GM06990 (cell line): ENCODE data around the gene SLC49A4.

Source experiments
- DNase-seq: peaks from one replicate; pipeline ENCODE4 v3.0.0-alpha.2; 2011; ENCODE audit not compliant: insufficient read length; ENCODE audit errors: extremely low read depth
- H3K27me3 ChIP-seq: replicated peaks from 2 replicates; pipeline ENCODE4 v1.6.0; 2011; ENCODE audit warnings: low read length; ENCODE audit not compliant: control insufficient read depth, insufficient read depth
- H3K36me3 ChIP-seq: 2 replicates; pipeline ENCODE4 v1.5.1; 2011; ENCODE audit warnings: low read length; ENCODE audit not compliant: control insufficient read depth, insufficient read depth
- H3K4me3 ChIP-seq: replicated peaks from 2 replicates; pipeline ENCODE4 v1.5.1; 2011; ENCODE audit warnings: low read depth, mild to moderate bottlenecking, control low read depth, low read length
- TF ChIP-seq, protein P1 (sequence below): IDR thresholded peaks from 2 replicates; pipeline ENCODE4 v1.5.1; 2011; ENCODE audit warnings: low read length, control low read depth, mild to moderate bottlenecking, inconsistent platforms; ENCODE audit not compliant: insufficient read depth, poor library complexity, severe bottlenecking

The SLC49A4 gene

DNA sequence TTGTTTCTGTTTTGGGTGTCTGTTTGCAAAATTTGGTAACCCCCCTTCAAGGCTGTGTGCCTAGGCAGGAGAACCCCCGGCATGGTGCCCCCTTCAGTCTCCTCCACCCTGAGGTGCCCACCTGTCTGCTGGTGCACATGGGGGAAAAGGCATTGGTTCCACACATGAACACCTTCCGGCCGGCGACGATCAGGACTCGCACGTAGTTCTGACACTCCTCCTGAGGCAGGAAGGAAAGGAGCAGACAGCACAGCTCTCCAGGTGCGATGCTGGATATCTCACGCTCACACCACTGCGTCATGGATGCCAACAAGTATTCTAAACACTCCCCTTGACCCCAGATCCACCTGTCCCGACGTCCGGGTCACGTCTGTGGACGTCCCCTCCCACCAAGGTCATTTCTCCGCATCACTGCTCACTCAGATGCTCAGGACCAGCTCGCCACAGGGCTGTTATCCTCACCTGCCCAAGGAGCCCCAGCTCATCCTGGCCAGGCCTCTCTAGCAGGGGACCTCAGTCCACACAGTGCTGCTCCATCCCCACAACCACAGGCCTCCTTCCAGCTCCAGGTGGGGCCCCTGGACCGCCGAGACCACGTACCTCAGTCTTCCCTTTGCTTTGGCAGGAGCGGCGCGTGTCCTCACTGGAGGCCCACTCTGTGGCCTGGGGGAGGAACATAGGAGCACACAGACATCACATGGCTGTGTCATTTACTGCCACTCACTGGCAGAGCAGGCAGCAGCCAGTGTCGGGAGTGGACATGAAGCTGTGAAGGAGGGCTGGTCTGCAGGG lies 133.7 kb downstream of the SLC49A4 start:
- Histone ChIP-seq H3K36me3 (no peaks in the 10 kb centered on the region), H3K27me3 (no peaks in the 10 kb centered on the region; the same call in none of the 2 replicates), H3K4me3 (no peak overlapping the region)
- TF ChIP-seq, protein P1, sequence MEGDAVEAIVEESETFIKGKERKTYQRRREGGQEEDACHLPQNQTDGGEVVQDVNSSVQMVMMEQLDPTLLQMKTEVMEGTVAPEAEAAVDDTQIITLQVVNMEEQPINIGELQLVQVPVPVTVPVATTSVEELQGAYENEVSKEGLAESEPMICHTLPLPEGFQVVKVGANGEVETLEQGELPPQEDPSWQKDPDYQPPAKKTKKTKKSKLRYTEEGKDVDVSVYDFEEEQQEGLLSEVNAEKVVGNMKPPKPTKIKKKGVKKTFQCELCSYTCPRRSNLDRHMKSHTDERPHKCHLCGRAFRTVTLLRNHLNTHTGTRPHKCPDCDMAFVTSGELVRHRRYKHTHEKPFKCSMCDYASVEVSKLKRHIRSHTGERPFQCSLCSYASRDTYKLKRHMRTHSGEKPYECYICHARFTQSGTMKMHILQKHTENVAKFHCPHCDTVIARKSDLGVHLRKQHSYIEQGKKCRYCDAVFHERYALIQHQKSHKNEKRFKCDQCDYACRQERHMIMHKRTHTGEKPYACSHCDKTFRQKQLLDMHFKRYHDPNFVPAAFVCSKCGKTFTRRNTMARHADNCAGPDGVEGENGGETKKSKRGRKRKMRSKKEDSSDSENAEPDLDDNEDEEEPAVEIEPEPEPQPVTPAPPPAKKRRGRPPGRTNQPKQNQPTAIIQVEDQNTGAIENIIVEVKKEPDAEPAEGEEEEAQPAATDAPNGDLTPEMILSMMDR: no peak
- DNase-seq: no peak

DNA sequence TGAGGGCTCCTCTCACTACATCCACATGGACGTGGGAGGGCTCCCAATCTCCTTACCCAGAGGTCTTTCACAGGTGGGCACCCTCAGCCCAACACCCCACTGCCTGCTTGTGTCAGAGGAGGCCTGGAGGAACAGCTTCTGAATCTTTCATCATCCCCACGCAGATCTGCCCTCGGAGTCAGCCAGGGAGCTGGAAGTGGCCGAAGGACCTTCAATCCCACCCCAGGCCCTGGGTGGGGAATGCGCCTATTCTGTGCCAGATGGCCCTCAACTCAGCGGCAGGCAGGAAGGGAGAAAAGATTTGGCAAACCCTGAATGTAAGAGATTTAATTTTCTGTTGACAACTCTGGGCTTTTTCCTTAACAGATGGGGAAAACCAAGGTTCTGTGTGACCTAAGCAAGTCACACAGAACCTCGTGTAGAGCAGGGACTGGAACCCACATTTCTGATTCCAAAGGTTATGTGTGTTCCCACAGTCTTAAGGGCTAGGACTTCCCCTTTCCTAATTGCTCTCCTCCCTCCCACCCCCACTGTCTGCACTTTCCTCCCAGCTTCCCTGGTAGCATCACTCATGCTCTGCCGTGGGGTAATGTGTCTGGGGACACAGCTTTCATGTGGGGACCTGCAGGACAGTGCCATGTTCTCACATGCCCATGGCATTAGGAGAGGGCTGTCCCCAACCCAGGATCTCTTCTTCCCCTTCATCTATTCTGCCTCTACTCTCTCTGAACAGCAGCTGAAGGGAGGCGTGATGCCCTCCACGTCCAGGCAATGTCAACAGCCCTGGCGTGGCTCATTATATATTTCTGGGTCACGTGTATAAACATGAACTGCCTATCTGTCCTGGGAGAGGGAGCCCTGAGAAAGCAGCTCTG lies 134.6 kb downstream of the SLC49A4 start:
- H3K27me3 ChIP-seq: no peaks in the 10 kb centered on the region; the same call in 1 of the 2 replicates
- H3K4me3 ChIP-seq: no peak overlapping the region
- DNase-seq: no peak
- TF ChIP-seq, protein P1: no peak
- no peaks in the 10 kb centered on the region for H3K36me3 ChIP-seq

DNA sequence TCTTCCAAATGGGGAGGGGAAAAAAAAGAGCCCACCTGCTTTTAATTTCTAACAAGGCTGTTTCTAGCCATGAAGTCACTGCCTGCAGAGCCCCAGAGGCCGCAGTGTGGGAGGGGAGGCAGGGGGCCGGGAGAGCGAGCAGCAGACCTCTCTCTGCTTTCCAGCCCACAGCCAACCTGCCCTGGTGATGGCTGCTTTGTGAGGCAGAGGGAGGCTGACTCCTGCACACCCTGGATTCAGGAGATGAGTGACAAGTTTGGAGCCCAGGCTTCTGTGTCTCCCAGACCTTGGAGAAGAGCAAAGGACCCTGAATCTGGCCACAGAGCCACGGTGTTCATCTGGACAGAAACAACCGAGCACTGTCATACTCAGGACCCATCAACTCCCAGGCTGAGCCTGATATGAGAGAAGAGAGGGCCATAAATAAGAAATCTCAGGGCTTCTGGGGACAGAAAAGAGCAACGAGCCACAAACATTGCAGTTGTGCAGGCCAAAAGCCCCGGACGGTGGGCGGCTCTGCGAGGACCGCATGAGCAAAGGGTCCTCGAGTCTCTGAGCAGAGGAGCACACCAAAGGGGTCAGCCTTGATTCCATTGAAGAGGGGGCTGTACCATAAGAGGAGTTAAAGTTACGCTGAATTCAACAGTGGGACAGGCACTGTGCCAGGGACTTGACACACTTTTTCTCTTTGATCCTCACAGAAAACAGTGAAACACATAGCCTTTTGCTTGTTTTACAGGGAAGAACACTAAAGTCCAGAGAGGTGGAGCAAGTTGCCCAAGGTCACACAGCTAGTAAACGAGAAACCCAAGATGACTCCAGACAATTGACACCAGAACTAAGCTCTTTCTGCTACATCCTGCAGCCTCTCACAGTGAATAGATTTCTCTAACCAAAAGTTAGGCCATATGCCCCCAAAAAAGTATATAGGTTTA lies 135.5 kb downstream of the SLC49A4 start:
- Histone ChIP-seq H3K4me3 (no peak overlapping the region), H3K36me3 (no peaks in the 10 kb centered on the region), H3K27me3 (no peaks in the 10 kb centered on the region; the same call in 1 of the 2 replicates)
- DNase-seq: no peak
- TF ChIP-seq, protein P1: no peak
